Measurements from ENCODE around the gene MARVELD2. TPM values are rescaled to one million over a fixed set of nuclear protein-coding genes. Genes with fewer than 3 reads are reported as not detected.
"Not testable (repeated sequence)": the region's sequence is repeated elsewhere in the genome, so short reads cannot be mapped to it uniquely, and the experiment has no call there.

Gene MARVELD2, protein sequence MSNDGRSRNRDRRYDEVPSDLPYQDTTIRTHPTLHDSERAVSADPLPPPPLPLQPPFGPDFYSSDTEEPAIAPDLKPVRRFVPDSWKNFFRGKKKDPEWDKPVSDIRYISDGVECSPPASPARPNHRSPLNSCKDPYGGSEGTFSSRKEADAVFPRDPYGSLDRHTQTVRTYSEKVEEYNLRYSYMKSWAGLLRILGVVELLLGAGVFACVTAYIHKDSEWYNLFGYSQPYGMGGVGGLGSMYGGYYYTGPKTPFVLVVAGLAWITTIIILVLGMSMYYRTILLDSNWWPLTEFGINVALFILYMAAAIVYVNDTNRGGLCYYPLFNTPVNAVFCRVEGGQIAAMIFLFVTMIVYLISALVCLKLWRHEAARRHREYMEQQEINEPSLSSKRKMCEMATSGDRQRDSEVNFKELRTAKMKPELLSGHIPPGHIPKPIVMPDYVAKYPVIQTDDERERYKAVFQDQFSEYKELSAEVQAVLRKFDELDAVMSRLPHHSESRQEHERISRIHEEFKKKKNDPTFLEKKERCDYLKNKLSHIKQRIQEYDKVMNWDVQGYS
- total RNA-seq, result 10 to 100 TPM in 1 of 2 donors, 1 to 10 TPM in 1; 9.5 to 30.1 TPM

DNA sequence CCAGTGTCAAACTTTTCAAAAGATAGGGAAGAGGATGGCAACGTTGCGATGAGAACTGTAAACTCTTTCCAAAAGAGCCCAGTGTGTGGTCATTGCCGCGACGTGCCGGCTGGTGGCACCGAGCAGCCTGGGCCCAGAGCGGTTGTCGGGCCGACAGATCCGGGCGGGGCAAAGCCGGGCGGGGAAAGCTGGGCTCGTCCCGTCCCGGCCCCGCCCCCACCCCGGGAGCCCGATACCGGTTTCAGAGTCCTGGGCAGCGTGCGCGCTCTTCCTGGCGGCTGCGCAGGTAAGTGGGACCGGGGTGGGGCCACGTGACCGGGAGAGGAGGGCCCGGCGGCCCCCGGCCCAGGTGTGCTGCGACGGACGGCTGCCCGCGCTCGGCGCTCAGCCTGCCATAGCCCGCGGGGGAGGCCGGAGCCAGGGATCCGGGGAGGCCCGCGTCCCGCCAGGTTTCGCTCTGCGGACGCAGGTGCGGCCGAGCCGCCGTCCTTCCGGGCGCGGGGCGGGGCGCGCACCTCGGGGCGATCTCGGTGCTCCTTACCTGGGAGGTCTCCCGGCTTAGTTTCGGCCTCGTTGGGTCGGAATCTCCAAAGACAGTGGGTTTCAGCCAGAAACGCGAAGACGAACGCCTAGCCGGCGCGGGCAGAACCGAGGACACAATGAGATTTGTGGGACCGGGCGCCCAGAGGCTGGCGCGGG lies at the start of gene MARVELD2:
TSS of gene MARVELD2 (plus strand) at position 232 of the 699 bp plus-strand sequence. CDS start 4,270 bp downstream, outside the sequence.
- peak; percentile 70 for TF ChIP-seq POLR2AphosphoS5 (IDR thresholded peaks at IDR 0.05)
- TF ChIP-seq, protein P1, sequence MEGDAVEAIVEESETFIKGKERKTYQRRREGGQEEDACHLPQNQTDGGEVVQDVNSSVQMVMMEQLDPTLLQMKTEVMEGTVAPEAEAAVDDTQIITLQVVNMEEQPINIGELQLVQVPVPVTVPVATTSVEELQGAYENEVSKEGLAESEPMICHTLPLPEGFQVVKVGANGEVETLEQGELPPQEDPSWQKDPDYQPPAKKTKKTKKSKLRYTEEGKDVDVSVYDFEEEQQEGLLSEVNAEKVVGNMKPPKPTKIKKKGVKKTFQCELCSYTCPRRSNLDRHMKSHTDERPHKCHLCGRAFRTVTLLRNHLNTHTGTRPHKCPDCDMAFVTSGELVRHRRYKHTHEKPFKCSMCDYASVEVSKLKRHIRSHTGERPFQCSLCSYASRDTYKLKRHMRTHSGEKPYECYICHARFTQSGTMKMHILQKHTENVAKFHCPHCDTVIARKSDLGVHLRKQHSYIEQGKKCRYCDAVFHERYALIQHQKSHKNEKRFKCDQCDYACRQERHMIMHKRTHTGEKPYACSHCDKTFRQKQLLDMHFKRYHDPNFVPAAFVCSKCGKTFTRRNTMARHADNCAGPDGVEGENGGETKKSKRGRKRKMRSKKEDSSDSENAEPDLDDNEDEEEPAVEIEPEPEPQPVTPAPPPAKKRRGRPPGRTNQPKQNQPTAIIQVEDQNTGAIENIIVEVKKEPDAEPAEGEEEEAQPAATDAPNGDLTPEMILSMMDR (IDR thresholded peaks at IDR 0.05), result peak in 3 of 4 experiments; percentile 45 to 71 (median 65)
- peak; percentile 85 for TF ChIP-seq POLR2A (IDR thresholded peaks at IDR 0.05)
- DNase-seq (ENCODE audit: low spot score), result peak; percentile 96

DNA sequence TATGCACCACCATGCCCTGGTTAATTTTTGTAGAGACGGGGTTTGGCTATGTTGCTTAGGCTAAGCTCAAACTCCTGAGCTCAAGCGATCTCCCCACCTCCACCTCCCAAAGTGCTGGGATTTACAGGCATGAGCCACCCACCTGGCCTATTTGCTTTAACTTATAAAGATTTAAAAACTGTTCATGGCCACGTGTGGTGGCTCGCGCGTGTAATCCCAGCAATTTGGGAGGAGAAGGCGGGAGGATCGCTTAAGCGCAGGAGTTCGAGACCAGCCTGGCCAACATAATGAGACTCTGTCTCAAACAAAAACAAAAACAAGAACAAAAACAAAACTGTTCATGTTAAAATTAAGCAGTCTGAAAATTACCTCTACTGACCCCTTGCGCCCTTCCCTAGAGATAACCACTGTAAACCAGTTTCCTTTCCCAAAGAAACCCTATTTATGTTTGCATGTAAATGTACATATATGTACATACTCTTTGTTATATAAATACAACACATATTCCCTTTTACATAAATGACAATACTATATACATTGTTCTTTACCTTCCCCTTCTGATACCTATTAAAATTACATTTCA lies 47.1 kb upstream of the MARVELD2 start:
- no peak for TF ChIP-seq POLR2AphosphoS5 (IDR thresholded peaks at IDR 0.05)
- no peak for TF ChIP-seq POLR2A (IDR thresholded peaks at IDR 0.05)
- 84% methylated on average over 11 of the region's 11 CpGs for WGBS
- H3K9me3 ChIP-seq, result no peaks in the 10 kb centered on the region
- no peak overlapping the region for H3K27ac ChIP-seq
- no peaks in the 10 kb centered on the region for H3K4me1 ChIP-seq (replicated peaks)
- H3K27me3 ChIP-seq (replicated peaks; ENCODE audit: insufficient read depth), result no peaks in the 10 kb centered on the region
- no peaks in the 10 kb centered on the region for H3K36me3 ChIP-seq
- DNase-seq (ENCODE audit: low spot score), result no peak
- intact Hi-C loops (cut with DNase I), result no loop called here
- no peak overlapping the region for H3K4me3 ChIP-seq

More for the DNA sequence above, at the start of gene MARVELD2:
- intact Hi-C loops (cut with DNase I), result loop anchor here (10.0 kb wide), 1 partner anchor 80 kb away; the partner anchor contains the start of gene OCLN
- Histone ChIP-seq H3K9me3 (no peaks in the 10 kb centered on the region), H3K27ac (peak within 1 kb of the TSS; percentile 88), H3K36me3 (no peaks in the 10 kb centered on the region), H3K27me3 (replicated peaks; ENCODE audit: insufficient read depth) (no peaks in the 10 kb centered on the region), H3K4me3 (peak within 1 kb of the TSS; percentile 66 to 79), H3K4me1 (replicated peaks) (no peaks in the 10 kb centered on the region)
- 4% methylated on average over 41 of the region's 78 CpGs for WGBS

DNA sequence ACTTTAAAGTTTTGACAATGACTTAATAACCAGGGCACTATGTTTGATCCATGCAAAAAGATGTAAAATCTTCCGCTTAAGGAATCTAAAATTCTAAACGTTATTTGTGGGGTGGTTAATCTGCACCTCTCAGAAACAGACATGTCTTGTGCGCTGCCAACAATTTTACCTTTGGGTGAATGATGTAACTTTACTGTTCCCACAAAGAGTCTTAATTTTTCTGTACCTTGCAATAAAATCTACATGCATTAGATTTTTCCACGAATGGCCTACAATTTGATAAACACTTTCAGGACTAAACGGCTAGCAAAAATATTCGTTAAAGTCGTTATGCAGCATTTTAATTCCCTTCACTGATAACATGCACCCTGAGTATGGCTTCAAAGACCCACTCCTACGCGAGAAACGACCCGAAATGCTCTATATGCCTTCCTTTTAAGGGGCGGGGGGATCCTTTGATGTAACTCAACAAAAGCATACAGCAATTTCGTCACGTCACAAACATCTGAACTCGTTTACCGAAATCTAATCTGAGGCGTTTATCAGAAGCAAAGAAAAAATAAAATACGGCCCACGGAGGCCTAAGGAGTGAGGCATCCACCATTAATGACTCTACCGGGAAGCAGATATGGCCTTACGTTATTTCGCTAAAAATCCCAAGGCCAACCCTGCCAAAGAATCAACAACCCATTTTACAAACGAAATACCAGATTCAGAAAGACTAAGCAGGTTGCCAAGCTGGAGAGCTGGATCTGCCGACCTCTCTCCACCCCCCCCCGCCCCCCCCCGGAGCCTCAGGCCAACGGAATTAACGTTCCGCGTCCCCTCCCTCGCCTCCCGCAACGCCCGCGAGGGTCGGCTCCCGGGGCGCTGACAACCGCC lies 46.2 kb upstream of the MARVELD2 start:
- 3% methylated on average over 35 of the region's 39 CpGs for WGBS
- H3K27ac ChIP-seq, result peak overlapping the region; percentile 97
- no peaks in the 10 kb centered on the region for H3K27me3 ChIP-seq (replicated peaks; ENCODE audit: insufficient read depth)
- DNase-seq (ENCODE audit: low spot score), result no peak
- TF ChIP-seq, protein P1 (IDR thresholded peaks at IDR 0.05), result no peak
- no peak for TF ChIP-seq POLR2AphosphoS5 (IDR thresholded peaks at IDR 0.05)
- TF ChIP-seq POLR2A (IDR thresholded peaks at IDR 0.05), result no peak
- H3K4me1 ChIP-seq (replicated peaks), result no peaks in the 10 kb centered on the region
- no peaks in the 10 kb centered on the region for H3K9me3 ChIP-seq
- no peaks in the 10 kb centered on the region for H3K36me3 ChIP-seq
- intact Hi-C loops (cut with DNase I), result no loop called here
- peak overlapping the region; percentile 83 to 88 for H3K4me3 ChIP-seq

DNA sequence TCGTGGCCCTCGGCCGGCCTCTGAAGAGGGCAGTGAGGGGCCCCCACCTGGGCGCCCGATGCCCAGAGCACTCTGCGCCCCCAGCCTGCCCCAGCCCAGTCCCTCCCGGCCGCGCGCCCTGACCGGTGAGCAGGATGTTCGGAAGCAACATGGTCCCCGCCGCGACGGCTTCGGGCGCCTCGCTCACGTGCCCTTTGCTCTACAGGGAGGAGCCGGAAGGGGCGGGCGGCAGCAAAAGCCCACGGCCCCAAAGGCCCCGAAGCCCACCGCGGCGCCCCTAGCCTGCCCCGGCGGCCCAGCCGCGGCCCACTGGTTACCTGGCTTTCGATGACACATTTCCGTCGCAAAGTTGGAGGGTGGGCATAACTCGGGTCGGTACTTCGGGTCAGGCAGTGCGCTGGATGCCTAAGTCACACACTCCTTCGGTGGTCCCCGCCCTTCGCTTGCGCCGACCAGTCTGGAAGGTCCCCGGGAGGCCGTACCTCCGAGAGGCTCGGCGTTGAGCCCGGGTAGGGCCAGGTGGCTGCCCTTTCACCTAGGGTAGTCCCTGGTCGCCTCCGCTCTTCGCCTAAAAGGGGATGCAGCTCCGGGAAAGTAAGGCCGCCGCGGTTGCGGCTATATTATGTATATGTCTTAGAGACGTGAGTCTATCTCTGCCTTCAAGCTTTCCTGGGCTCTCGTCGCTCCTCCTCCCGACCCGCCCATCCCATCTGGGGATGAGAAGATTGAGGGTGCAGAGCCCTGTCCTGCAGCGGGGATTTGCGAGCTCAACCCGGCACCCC lies 45.4 kb upstream of the MARVELD2 start, which contains the start of the genes AK6, RAD17 and TAF9:
TSS of gene AK6 (minus strand) at position 181 of the 782 bp plus-strand sequence. CDS start at position 151, 30 bp downstream.
TSS of gene RAD17 (plus strand) at position 479 of the 782 bp plus-strand sequence. CDS start 2,391 bp downstream, outside the sequence.
TSS of gene TAF9 (minus strand) at position 181 of the 782 bp plus-strand sequence. CDS start 3,783 bp downstream, outside the sequence.
- H3K27me3 ChIP-seq (replicated peaks; ENCODE audit: insufficient read depth), result no peaks in the 10 kb centered on the region
- TF ChIP-seq POLR2AphosphoS5 (IDR thresholded peaks at IDR 0.05), result peak; percentile 81
- TF ChIP-seq POLR2A (IDR thresholded peaks at IDR 0.05), result peak; percentile 51
- TF ChIP-seq, protein P1 (IDR thresholded peaks at IDR 0.05), result peak in 1 of 4 experiments; percentile 14
- no peaks in the 10 kb centered on the region for H3K9me3 ChIP-seq
- under 1% methylated on average over 39 of the region's 66 CpGs for WGBS
- peak; percentile 89 for DNase-seq (ENCODE audit: low spot score)
- H3K4me1 ChIP-seq (replicated peaks), result no peaks in the 10 kb centered on the region
- peak within 1 kb of the TSS; percentile 83 to 88 for H3K4me3 ChIP-seq
- H3K36me3 ChIP-seq, result no peaks in the 10 kb centered on the region
- intact Hi-C loops (cut with DNase I), result no loop called here
- H3K27ac ChIP-seq, result peak within 1 kb of the TSS; percentile 97

DNA sequence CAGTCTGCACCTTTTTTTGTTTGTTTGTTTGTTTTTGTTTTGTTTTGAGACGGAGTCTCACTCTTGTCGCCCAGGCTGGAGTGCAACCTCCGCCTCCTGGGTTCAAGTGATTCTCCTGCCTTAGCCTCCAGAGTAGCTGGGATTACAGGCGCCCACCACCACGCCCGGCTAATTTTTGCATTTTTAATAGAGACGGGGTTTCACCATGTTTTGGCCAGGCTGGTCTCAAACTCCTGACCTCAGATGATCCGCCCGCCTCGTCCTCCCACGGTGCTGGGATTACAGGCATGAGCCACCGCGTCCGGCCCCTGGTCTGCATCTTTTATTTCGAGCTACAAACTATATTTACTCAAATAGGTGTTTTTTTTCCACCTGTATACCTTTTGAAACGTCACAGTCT lies 44.6 kb upstream of the MARVELD2 start:
- H3K9me3 ChIP-seq; H3K36me3 ChIP-seq; H3K27me3 ChIP-seq (replicated peaks; ENCODE audit: insufficient read depth); DNase-seq (ENCODE audit: low spot score); H3K4me1 ChIP-seq (replicated peaks); intact Hi-C loops (cut with DNase I): not testable (repeated sequence)
- 2% methylated on average over 16 of the region's 16 CpGs for WGBS
- peak overlapping the region; percentile 83 to 88 for H3K4me3 ChIP-seq
- peak overlapping the region; percentile 97 for H3K27ac ChIP-seq
